ENCODE data around the gene P2RX5.
"Not testable (repeated sequence)": the region's sequence is repeated elsewhere in the genome, so short reads cannot be mapped to it uniquely, and the experiment has no call there.

The P2RX5 gene

GRCh38 chr17:3729881-3730280, 33.9 kb upstream of the P2RX5 start:
- no peak overlapping the region for H3K27ac ChIP-seq (ENCODE audit: low read length)
- H3K36me3 ChIP-seq (ENCODE audit: control insufficient read depth in 2 of 2, insufficient read depth in 2 of 2, low read length in 2 of 2): no peaks in the 10 kb centered on the region
- H3K4me1 ChIP-seq (ENCODE audit: control insufficient read depth, insufficient read depth, low read length): peaks cover 2% of the 10 kb centered on the region
- H3K4me3 ChIP-seq (ENCODE audit: low read length in 2 of 2): no peak overlapping the region
- no peaks in the 10 kb centered on the region for H3K9me3 ChIP-seq (ENCODE audit: control insufficient read depth in 2 of 2, low read length in 2 of 2)
- peaks cover 0 to 5% of the 10 kb centered on the region in 2 donors for H3K27me3 ChIP-seq (ENCODE audit: control insufficient read depth in 1 of 2, insufficient read depth in 2 of 2, low read length in 2 of 2)
- H3K9ac ChIP-seq (ENCODE audit: low read length in 2 of 2): no peak overlapping the region

GRCh38 chr17:3728099-3728498, 32.1 kb upstream of the P2RX5 start:
- not testable (repeated sequence) for H3K4me3 ChIP-seq (ENCODE audit: low read length in 2 of 2); H3K9me3 ChIP-seq (ENCODE audit: control insufficient read depth in 2 of 2, low read length in 2 of 2); H3K36me3 ChIP-seq (ENCODE audit: control insufficient read depth in 2 of 2, insufficient read depth in 2 of 2, low read length in 2 of 2); H3K9ac ChIP-seq (ENCODE audit: low read length in 2 of 2); H3K27me3 ChIP-seq (ENCODE audit: control insufficient read depth in 1 of 2, insufficient read depth in 2 of 2, low read length in 2 of 2); H3K27ac ChIP-seq (ENCODE audit: low read length)
- peaks cover 11% of the 10 kb centered on the region for H3K4me1 ChIP-seq (ENCODE audit: control insufficient read depth, insufficient read depth, low read length)

- H3K9me3 ChIP-seq (ENCODE audit: control insufficient read depth in 2 of 2, low read length in 2 of 2): no peaks in the 10 kb centered on the region
- H3K27me3 ChIP-seq (ENCODE audit: control insufficient read depth in 1 of 2, insufficient read depth in 2 of 2, low read length in 2 of 2): peaks cover 0 to 5% of the 10 kb centered on the region in 2 donors
- no peak overlapping the region for H3K9ac ChIP-seq (ENCODE audit: low read length in 2 of 2)
- peaks cover 14% of the 10 kb centered on the region for H3K4me1 ChIP-seq (ENCODE audit: control insufficient read depth, insufficient read depth, low read length)
- no peak overlapping the region for H3K27ac ChIP-seq (ENCODE audit: low read length)
- H3K36me3 ChIP-seq (ENCODE audit: control insufficient read depth in 2 of 2, insufficient read depth in 2 of 2, low read length in 2 of 2): no peaks in the 10 kb centered on the region
- no peak overlapping the region for H3K4me3 ChIP-seq (ENCODE audit: low read length in 2 of 2)
Measured at GRCh38 chr17:3727041-3727440, 31.1 kb upstream of the P2RX5 start.

- Histone ChIP-seq H3K4me1 (ENCODE audit: control insufficient read depth, insufficient read depth, low read length) (peaks cover 14% of the 10 kb centered on the region), H3K36me3 (ENCODE audit: control insufficient read depth in 2 of 2, insufficient read depth in 2 of 2, low read length in 2 of 2) (peaks cover 0 to 4% of the 10 kb centered on the region in 2 donors), H3K27ac (ENCODE audit: low read length) (no peak overlapping the region), H3K4me3 (ENCODE audit: low read length in 2 of 2) (peak overlapping the region; percentile 97 to 98), H3K9ac (ENCODE audit: low read length in 2 of 2) (no peak overlapping the region), H3K9me3 (ENCODE audit: control insufficient read depth in 2 of 2, low read length in 2 of 2) (no peaks in the 10 kb centered on the region), H3K27me3 (ENCODE audit: control insufficient read depth in 1 of 2, insufficient read depth in 2 of 2, low read length in 2 of 2) (peaks cover 0 to 3% of the 10 kb centered on the region in 2 donors)
Measured at GRCh38 chr17:3724378-3725077, 28.6 kb upstream of the P2RX5 start.

GRCh38 chr17:3723556-3724377, 27.8 kb upstream of the P2RX5 start, which contains the start of gene HASPIN:
TSS of gene HASPIN (plus strand) at chr17:3723903. CDS start at chr17:3723936, 33 bp downstream.
- Histone ChIP-seq H3K9ac (ENCODE audit: low read length in 2 of 2) (peak within 1 kb of the TSS; percentile 95 to 98), H3K4me1 (ENCODE audit: control insufficient read depth, insufficient read depth, low read length) (peaks cover 14% of the 10 kb centered on the region), H3K27ac (ENCODE audit: low read length) (peak within 1 kb of the TSS; percentile 82), H3K36me3 (ENCODE audit: control insufficient read depth in 2 of 2, insufficient read depth in 2 of 2, low read length in 2 of 2) (peaks cover 0 to 4% of the 10 kb centered on the region in 2 donors), H3K4me3 (ENCODE audit: low read length in 2 of 2) (peak within 1 kb of the TSS; percentile 97 to 98), H3K9me3 (ENCODE audit: control insufficient read depth in 2 of 2, low read length in 2 of 2) (no peaks in the 10 kb centered on the region), H3K27me3 (ENCODE audit: control insufficient read depth in 1 of 2, insufficient read depth in 2 of 2, low read length in 2 of 2) (no peaks in the 10 kb centered on the region)

GRCh38 chr17:3723188-3723555, 27.2 kb upstream of the P2RX5 start:
- H3K27ac ChIP-seq (ENCODE audit: low read length): peak overlapping the region; percentile 82
- no peaks in the 10 kb centered on the region for H3K9me3 ChIP-seq (ENCODE audit: control insufficient read depth in 2 of 2, low read length in 2 of 2)
- peaks cover 14% of the 10 kb centered on the region for H3K4me1 ChIP-seq (ENCODE audit: control insufficient read depth, insufficient read depth, low read length)
- H3K9ac ChIP-seq (ENCODE audit: low read length in 2 of 2): peak overlapping the region; percentile 95 to 98
- peak overlapping the region; percentile 97 to 98 for H3K4me3 ChIP-seq (ENCODE audit: low read length in 2 of 2)
- no peaks in the 10 kb centered on the region for H3K27me3 ChIP-seq (ENCODE audit: control insufficient read depth in 1 of 2, insufficient read depth in 2 of 2, low read length in 2 of 2)
- H3K36me3 ChIP-seq (ENCODE audit: control insufficient read depth in 2 of 2, insufficient read depth in 2 of 2, low read length in 2 of 2): peaks cover 5 to 8% of the 10 kb centered on the region in 2 donors

GRCh38 chr17:3722716-3723115, 26.8 kb upstream of the P2RX5 start:
- Histone ChIP-seq H3K9ac (ENCODE audit: low read length in 2 of 2) (peak overlapping the region; percentile 95 to 98), H3K27me3 (ENCODE audit: control insufficient read depth in 1 of 2, insufficient read depth in 2 of 2, low read length in 2 of 2) (no peaks in the 10 kb centered on the region), H3K9me3 (ENCODE audit: control insufficient read depth in 2 of 2, low read length in 2 of 2) (no peaks in the 10 kb centered on the region), H3K36me3 (ENCODE audit: control insufficient read depth in 2 of 2, insufficient read depth in 2 of 2, low read length in 2 of 2) (peaks cover 10 to 12% of the 10 kb centered on the region in 2 donors), H3K4me3 (ENCODE audit: low read length in 2 of 2) (peak overlapping the region; percentile 97 to 98), H3K4me1 (ENCODE audit: control insufficient read depth, insufficient read depth, low read length) (peaks cover 14% of the 10 kb centered on the region), H3K27ac (ENCODE audit: low read length) (peak overlapping the region; percentile 82)

GRCh38 chr17:3719265-3719664, 23.3 kb upstream of the P2RX5 start:
- H3K9me3 ChIP-seq (ENCODE audit: control insufficient read depth in 2 of 2, low read length in 2 of 2): no peaks in the 10 kb centered on the region
- H3K9ac ChIP-seq (ENCODE audit: low read length in 2 of 2): no peak overlapping the region
- H3K4me1 ChIP-seq (ENCODE audit: control insufficient read depth, insufficient read depth, low read length): peaks cover 9% of the 10 kb centered on the region
- peaks cover 35% of the 10 kb centered on the region in 2 donors for H3K36me3 ChIP-seq (ENCODE audit: control insufficient read depth in 2 of 2, insufficient read depth in 2 of 2, low read length in 2 of 2)
- no peaks in the 10 kb centered on the region for H3K27me3 ChIP-seq (ENCODE audit: control insufficient read depth in 1 of 2, insufficient read depth in 2 of 2, low read length in 2 of 2)
- no peak overlapping the region for H3K4me3 ChIP-seq (ENCODE audit: low read length in 2 of 2)
- H3K27ac ChIP-seq (ENCODE audit: low read length): no peak overlapping the region

GRCh38 chr17:3718201-3718600, 22.2 kb upstream of the P2RX5 start:
- Histone ChIP-seq H3K27ac (ENCODE audit: low read length) (no peak overlapping the region), H3K4me1 (ENCODE audit: control insufficient read depth, insufficient read depth, low read length) (peaks cover 5% of the 10 kb centered on the region), H3K9me3 (ENCODE audit: control insufficient read depth in 2 of 2, low read length in 2 of 2) (no peaks in the 10 kb centered on the region), H3K27me3 (ENCODE audit: control insufficient read depth in 1 of 2, insufficient read depth in 2 of 2, low read length in 2 of 2) (no peaks in the 10 kb centered on the region), H3K36me3 (ENCODE audit: control insufficient read depth in 2 of 2, insufficient read depth in 2 of 2, low read length in 2 of 2) (peaks cover 35% of the 10 kb centered on the region in 2 donors), H3K4me3 (ENCODE audit: low read length in 2 of 2) (no peak overlapping the region), H3K9ac (ENCODE audit: low read length in 2 of 2) (no peak overlapping the region)

GRCh38 chr17:3715296-3715695, 19.3 kb upstream of the P2RX5 start:
- H3K4me1 ChIP-seq (ENCODE audit: control insufficient read depth, insufficient read depth, low read length): no peaks in the 10 kb centered on the region
- no peaks in the 10 kb centered on the region for H3K9me3 ChIP-seq (ENCODE audit: control insufficient read depth in 2 of 2, low read length in 2 of 2)
- H3K36me3 ChIP-seq (ENCODE audit: control insufficient read depth in 2 of 2, insufficient read depth in 2 of 2, low read length in 2 of 2): peaks cover 35 to 40% of the 10 kb centered on the region in 2 donors
- no peaks in the 10 kb centered on the region for H3K27me3 ChIP-seq (ENCODE audit: control insufficient read depth in 1 of 2, insufficient read depth in 2 of 2, low read length in 2 of 2)
- H3K4me3 ChIP-seq (ENCODE audit: low read length in 2 of 2): no peak overlapping the region
- H3K9ac ChIP-seq (ENCODE audit: low read length in 2 of 2): no peak overlapping the region
- no peak overlapping the region for H3K27ac ChIP-seq (ENCODE audit: low read length)
